HG03064 (cell line): ENCODE results near the gene OSBPL10.
"Not testable (repeated sequence)": the region's sequence is repeated elsewhere in the genome, so short reads cannot be mapped to it uniquely, and the experiment has no call there.

Experiments
- ATAC-seq: cut with Tn5 transposase; IDR thresholded peaks from one replicate; pipeline ENCODE4 v1.9.1; 2021; ENCODE audit warnings: low read depth; ENCODE audit not compliant: unreplicated experiment

OSBPL10 gene

GRCh38 chr3:31785286-31785685, 195.8 kb downstream of the OSBPL10 start:
- ATAC-seq = no peak

DNA sequence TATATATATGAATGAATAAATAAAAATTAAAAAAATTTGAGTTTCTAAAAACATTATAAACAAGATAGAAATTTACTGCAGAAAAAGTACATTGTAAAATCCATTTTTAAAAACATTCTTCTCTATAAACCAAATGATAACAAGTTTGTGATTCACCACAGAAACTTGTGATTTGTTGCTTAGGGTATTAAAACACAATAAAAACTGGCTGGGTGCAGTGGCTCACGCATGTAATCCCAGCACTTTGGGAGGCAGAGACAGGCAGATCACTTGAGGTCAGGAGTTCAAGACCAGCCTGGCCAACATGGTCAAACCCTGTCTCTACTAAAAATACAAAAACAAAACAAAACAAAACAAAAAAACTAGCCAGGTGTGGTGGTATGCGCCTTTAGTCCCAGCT, 197.2 kb downstream of the OSBPL10 start:
- not testable (repeated sequence) for ATAC-seq

- not testable (repeated sequence) for ATAC-seq
Observed at GRCh38 chr3:31782306-31782705, 198.8 kb downstream of the OSBPL10 start.

DNA sequence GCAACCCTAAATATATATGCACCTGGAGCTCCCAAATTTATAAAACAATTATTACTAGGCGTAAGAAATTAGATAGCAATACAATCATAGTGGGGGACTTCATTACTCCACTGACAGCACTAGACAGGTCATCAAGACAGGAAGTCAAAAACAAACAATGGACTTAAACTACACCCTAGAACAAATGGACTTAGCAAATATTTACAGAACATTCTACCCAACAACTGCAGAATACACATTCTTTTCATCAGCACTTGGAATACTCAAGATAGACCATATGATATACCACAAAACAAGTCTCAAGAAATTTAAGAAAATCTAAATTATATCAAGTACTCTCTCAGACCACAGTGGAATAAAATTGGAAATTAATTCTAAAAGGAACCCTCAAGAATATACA, 201.5 kb downstream of the OSBPL10 start:
- ATAC-seq = no peak

DNA sequence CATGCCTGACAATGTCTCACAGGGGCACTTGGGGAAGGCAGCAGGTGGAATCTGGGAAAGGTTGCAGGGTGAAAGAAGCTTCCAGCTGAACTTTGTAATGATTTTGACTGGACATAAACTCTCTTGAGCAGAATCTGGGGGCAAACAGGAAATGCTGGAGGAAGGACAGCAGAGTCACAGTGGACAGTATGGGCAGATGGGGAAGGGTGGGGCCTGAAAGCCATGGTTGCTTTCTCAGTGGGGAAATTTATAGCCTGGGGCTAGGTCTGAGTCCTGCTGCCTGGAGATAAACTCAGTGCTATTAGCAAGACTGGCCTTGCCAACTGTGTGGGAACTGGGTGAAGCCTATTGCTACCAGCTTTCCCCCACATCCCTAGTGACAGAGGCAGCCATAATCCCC, 203.2 kb downstream of the OSBPL10 start:
- no peak for ATAC-seq

GRCh38 chr3:31777092-31777491, 204.0 kb downstream of the OSBPL10 start:
- ATAC-seq = no peak

GRCh38 chr3:31776016-31776415, 205.0 kb downstream of the OSBPL10 start:
- ATAC-seq = no peak

DNA sequence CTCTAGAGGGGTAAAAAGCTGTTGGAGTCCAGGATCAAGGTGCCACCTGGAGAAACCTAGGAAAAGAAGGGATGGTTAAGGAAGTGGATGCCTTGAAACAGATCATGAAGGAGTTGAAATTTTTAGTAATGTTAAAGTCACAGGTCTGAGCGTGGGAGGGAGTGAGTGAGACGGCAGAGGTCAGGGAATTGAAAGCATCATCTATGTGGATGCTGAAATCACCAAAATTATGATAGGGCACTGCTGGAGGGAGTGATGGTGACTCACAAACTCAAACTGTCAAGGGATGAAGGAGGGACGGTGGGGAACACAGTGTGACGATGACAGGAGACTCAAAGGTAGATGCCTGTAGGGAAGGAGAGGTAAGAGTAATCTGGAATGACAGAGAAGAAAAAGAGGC, 205.7 kb downstream of the OSBPL10 start:
- ATAC-seq = no peak

- ATAC-seq = no peak
Observed at GRCh38 chr3:31772758-31773473, 208.1 kb downstream of the OSBPL10 start.

DNA sequence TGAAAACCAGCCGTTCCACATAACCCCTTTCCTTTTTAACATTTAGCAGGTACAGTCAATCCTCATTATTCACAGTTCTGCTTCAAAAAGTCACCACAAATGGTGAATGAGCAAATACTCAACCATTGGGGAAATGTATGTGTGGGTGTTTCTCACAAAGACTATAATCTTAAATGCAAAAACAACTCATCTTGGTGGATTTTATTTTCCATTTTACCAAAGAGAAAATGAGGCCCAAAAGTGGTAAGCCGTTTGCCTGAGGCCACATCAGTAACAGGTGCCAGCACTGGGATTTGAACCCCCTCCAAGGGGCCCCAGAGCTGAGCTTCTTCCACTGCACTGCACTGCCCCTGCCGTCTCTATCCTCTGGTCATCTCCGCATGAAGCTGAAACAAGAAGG, 208.8 kb downstream of the OSBPL10 start:
- ATAC-seq = no peak

- no peak for ATAC-seq
Observed at GRCh38 chr3:31770822-31771326, 210.2 kb downstream of the OSBPL10 start.

DNA sequence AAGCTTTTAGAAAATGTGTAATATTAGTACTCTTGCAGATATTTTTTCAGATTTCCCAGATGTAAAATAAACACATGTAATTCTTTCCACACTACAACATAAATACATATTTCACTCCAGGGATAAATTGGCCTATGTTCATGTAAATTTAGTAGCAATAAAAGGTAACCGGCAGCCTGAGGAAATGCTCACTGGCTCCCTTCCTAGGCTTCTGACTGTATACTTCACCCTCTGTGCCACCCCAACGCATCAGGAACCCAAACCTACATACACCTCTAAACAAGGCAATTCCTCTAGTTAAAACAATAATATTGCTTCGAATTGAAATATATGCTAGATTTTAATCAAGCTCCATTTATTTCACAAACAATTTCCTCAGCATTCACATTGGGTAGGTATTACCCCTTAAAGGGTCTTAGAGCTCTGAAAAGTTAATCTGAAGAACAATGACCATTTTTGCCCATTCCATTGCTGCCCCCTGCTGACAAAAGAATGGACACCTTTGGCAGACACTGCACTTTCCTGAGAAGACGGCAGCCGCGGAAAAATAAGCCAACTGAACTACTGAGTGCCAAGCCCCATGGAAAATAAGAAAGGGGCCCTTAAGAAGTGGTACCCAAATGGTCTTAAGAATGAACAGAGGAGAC, 212.5 kb downstream of the OSBPL10 start:
- ATAC-seq = no peak

GRCh38 chr3:31767920-31768319, 213.1 kb downstream of the OSBPL10 start:
- no peak for ATAC-seq

DNA sequence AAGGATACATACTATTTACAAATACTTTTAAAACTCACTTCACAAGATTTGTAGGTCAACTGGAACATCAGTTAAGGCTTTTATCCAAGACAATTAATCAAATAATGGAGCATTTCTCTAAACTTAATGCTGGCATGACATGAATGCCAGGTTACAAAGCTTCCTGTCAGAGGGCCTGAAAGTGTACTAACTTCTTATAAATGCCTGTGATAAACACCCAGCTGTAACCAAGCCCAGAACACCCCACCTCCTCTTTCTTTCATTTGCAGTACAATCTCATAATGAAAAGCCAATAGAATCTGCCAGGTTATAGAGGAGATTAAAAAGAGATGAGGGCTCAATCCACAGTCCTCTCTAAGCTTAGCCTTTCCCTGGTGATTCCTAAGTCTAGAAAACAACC, 214.4 kb downstream of the OSBPL10 start:
- no peak for ATAC-seq

DNA sequence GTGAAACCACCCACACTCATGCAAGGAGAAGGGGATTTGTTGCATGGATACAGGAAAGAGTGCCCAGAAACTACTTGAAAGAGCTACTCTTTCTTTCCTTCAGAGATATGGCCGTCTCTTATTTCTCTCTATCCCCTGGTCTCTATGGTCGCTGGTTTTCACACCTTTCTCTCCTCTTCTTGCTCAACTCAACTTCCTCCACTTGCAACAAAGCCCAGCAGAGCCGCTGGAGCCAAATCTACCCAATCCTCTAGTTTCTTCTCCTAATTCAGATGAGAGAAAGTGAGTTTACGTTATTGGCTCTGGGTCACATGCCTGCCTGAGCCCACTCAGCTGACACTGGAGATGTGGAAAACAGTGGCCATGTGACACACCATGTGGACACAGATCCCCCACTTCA, 215.2 kb downstream of the OSBPL10 start:
- ATAC-seq = no peak

GRCh38 chr3:31763731-31764130, 217.3 kb downstream of the OSBPL10 start:
- no peak for ATAC-seq

DNA sequence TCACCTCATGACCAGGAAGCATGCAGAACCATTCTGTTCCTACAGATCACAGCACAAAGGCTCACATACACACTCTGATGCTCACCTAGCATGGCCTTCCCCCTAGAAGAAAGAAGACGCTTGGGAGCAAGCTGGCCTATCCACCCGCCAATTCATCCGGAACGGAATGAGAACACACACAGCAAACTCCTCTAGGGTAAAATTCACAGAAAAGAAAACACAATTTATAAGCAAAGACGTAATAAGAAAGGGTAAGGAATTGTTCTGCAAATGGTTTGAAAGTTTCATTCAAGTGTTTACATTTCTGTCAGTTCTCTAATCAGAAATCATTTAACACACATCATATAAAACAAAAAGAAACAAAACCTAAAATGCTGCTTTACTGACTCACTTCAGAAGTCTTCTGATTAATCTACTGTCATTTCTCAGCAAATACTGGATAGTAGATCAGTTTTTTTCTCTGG, 218.1 kb downstream of the OSBPL10 start:
- no peak for ATAC-seq

DNA sequence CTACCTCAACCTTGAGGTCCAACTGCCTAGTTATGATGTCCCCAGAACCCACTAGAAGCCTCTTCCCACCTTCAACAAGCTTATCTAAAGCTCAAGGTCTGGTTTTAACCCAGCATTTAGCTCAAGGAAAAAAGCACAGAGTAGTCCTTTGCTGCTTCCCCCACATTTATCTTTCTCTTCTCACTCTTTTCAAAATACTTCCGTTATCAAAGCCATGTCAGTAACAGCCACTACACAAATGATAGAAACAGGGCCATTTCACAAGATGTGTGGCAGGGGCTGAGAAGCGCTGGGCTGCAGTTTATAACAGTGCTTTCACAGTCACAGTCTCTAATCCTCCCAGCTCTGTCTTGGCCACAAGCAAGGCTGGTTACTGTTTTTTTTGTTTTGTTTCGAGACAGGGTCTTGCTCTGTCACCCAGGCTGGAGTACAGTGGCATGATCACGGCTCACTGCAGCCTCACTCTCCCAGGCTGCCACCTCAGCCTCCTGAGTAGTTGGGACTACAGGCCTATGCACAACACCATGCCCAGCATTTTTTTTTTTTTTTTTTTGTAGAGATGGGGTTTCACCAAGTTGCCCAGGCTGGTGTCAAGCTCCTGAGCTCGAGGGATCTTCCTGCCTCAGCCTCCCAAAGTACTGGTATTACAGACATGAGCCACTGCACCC, 218.8 kb downstream of the OSBPL10 start:
- ATAC-seq = no peak

- no peak for ATAC-seq
Observed at GRCh38 chr3:31760654-31761053, 220.4 kb downstream of the OSBPL10 start.

- no peak for ATAC-seq
Observed at GRCh38 chr3:31758322-31758965, 222.6 kb downstream of the OSBPL10 start.
